Duodenal mucosa (tissue), 2 donors: ENCODE results near the gene AFF3.

ENCODE experiments used
- H3K27ac ChIP-seq: one replicate; pipeline ENCODE4 v1.7.0; 2013; ENCODE audit warnings: low read depth, low read length
- H3K27me3 ChIP-seq, 2 donors: one replicate each; pipeline ENCODE4 v1.7.0; 2013; ENCODE audit warnings: low read length in 2 of 2, control low read depth in 1 of 2; ENCODE audit not compliant: insufficient read depth in 2 of 2, control insufficient read depth in 1 of 2
- H3K36me3 ChIP-seq, 2 donors: one replicate each; pipeline ENCODE4 v1.7.0; 2013; ENCODE audit warnings: low read length in 2 of 2, control low read depth in 1 of 2; ENCODE audit not compliant: insufficient read depth in 2 of 2, control insufficient read depth in 1 of 2
- H3K4me1 ChIP-seq, 2 donors: one replicate each; pipeline ENCODE4 v1.7.0; 2013; ENCODE audit warnings: low read length in 2 of 2, control low read depth in 1 of 2; ENCODE audit not compliant: insufficient read depth in 2 of 2, control insufficient read depth in 1 of 2
- H3K4me3 ChIP-seq, 2 donors: one replicate each; pipeline ENCODE4 v1.7.0; 2013; ENCODE audit warnings: low read length in 2 of 2, low read depth in 1 of 2
- H3K9ac ChIP-seq, 2 donors: one replicate each; pipeline ENCODE4 v1.7.0; 2013; ENCODE audit warnings: low read length in 2 of 2, low read depth in 1 of 2
- H3K9me3 ChIP-seq, 2 donors: one replicate each; pipeline ENCODE4 v1.7.0; 2013; ENCODE audit warnings: low read length in 2 of 2, control low read depth in 1 of 2; ENCODE audit not compliant: control insufficient read depth in 1 of 2

Gene AFF3

GRCh38 chr2:100004348-100004884, 138.0 kb downstream of the AFF3 start:
- Histone ChIP-seq H3K36me3 (no peaks in the 10 kb centered on the region), H3K27me3 (no peaks in the 10 kb centered on the region)

DNA sequence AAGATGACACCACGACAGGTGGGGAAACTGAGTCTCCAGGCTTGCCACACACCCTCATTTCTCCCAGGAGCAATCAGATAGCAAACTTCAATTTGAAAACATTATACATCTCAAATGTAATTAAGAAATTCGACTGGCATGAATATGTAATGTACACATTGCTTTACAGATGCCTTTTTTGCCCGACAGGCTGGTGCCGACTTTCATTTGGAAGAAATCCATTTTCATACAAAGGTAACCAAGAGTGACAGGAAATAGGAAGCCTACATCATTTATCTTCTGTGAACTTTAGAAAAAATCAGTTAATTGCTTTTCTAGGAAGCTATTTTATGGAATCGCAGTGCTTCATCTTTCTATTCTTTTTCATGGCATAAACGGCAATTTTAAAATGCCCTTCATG, 140.3 kb downstream of the AFF3 start:
- H3K4me1 ChIP-seq: no peaks in the 10 kb centered on the region
- no peak overlapping the region for H3K9ac ChIP-seq
- H3K27ac ChIP-seq: no peak overlapping the region
- H3K4me3 ChIP-seq: no peak overlapping the region
- no peaks in the 10 kb centered on the region for H3K27me3 ChIP-seq
- H3K36me3 ChIP-seq: no peaks in the 10 kb centered on the region
- H3K9me3 ChIP-seq: no peaks in the 10 kb centered on the region

More at GRCh38 chr2:100004348-100004884, 138.0 kb downstream of the AFF3 start:
- no peak overlapping the region for H3K9ac ChIP-seq
- no peak overlapping the region for H3K4me3 ChIP-seq
- no peaks in the 10 kb centered on the region for H3K9me3 ChIP-seq
- no peaks in the 10 kb centered on the region for H3K4me1 ChIP-seq
- no peak overlapping the region for H3K27ac ChIP-seq

GRCh38 chr2:100000915-100001707, 141.3 kb downstream of the AFF3 start:
- Histone ChIP-seq H3K27me3 (no peaks in the 10 kb centered on the region), H3K4me3 (no peak overlapping the region), H3K4me1 (no peaks in the 10 kb centered on the region), H3K9me3 (no peaks in the 10 kb centered on the region), H3K9ac (no peak overlapping the region), H3K27ac (no peak overlapping the region), H3K36me3 (no peaks in the 10 kb centered on the region)

- H3K9ac ChIP-seq: no peak overlapping the region
- no peaks in the 10 kb centered on the region for H3K36me3 ChIP-seq
- H3K4me1 ChIP-seq: no peaks in the 10 kb centered on the region
- no peak overlapping the region for H3K4me3 ChIP-seq
- no peak overlapping the region for H3K27ac ChIP-seq
- H3K27me3 ChIP-seq: no peaks in the 10 kb centered on the region
- no peaks in the 10 kb centered on the region for H3K9me3 ChIP-seq
Measured at GRCh38 chr2:99998651-99999320, 143.6 kb downstream of the AFF3 start.

DNA sequence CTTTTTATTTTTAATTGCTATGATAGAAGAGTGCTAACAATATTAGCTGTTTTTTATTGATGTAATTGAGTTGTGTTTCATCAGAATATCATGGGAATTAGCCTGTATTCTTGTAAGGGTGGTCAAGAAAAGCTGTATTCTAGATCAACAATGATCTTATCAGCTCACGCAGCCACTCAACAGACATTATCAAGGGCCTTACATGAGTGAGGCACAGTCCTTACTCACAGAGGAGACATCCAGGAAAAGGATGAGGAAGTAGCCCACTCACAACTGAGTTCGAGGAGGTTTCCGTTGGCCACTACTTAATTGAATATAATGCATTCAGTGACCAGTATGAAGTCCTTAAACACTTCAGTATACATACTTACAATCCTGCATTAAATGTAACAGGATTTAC, 152.5 kb downstream of the AFF3 start:
- Histone ChIP-seq H3K27ac (no peak overlapping the region), H3K27me3 (no peaks in the 10 kb centered on the region), H3K4me1 (no peaks in the 10 kb centered on the region), H3K9ac (no peak overlapping the region), H3K4me3 (no peak overlapping the region), H3K36me3 (no peaks in the 10 kb centered on the region), H3K9me3 (no peaks in the 10 kb centered on the region)

DNA sequence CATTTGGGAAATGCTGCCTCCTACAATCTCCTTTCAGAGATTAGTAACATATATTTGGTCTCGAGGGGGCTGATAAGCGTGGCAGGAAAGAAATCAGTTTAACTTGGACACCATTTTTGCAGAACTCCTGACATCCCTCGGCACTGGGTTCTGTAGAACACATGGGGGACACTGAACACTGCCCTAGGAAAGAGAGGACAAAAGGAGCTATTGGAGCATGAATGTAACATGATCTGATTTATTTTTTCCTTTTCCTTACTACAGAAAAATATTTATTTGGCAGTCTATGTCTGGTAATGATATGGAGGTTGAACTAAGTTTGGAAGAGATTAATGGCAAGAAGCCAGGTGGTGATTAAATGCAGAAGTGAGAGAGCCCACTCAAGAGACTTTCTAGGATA, 153.8 kb downstream of the AFF3 start:
- Histone ChIP-seq H3K9me3 (no peaks in the 10 kb centered on the region), H3K4me1 (no peaks in the 10 kb centered on the region), H3K27ac (no peak overlapping the region), H3K4me3 (no peak overlapping the region), H3K27me3 (no peaks in the 10 kb centered on the region), H3K36me3 (no peaks in the 10 kb centered on the region), H3K9ac (no peak overlapping the region)

GRCh38 chr2:99987160-99987559, 155.2 kb downstream of the AFF3 start:
- Histone ChIP-seq H3K9me3 (no peaks in the 10 kb centered on the region), H3K27ac (no peak overlapping the region), H3K9ac (no peak overlapping the region), H3K27me3 (no peaks in the 10 kb centered on the region), H3K4me3 (no peak overlapping the region), H3K4me1 (no peaks in the 10 kb centered on the region), H3K36me3 (no peaks in the 10 kb centered on the region)

- no peak overlapping the region for H3K4me3 ChIP-seq
- no peaks in the 10 kb centered on the region for H3K27me3 ChIP-seq
- no peaks in the 10 kb centered on the region for H3K36me3 ChIP-seq
- H3K9me3 ChIP-seq: no peaks in the 10 kb centered on the region
- H3K27ac ChIP-seq: no peak overlapping the region
- no peak overlapping the region for H3K9ac ChIP-seq
- no peaks in the 10 kb centered on the region for H3K4me1 ChIP-seq
Measured at GRCh38 chr2:99984799-99985515, 157.4 kb downstream of the AFF3 start.

DNA sequence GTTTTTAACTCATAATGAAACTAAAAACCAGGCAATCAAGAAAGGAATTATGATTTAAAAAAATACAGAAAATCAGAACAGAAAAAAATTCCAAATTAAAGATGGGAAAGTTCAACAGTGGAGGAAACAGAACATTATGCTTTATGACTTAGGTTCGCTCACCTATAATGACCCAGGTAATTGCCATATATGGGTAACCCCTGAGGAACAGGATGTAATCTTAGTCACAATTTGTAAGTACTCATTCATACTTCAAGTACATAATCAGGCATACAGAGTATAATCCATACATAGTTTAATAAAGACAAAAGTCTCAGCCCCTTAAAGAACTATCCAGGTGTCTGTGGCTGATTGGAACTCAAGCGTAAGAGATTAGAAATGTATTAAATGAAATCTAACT, 159.6 kb downstream of the AFF3 start:
- Histone ChIP-seq H3K27me3 (no peaks in the 10 kb centered on the region), H3K4me3 (no peak overlapping the region), H3K36me3 (no peaks in the 10 kb centered on the region), H3K9ac (no peak overlapping the region), H3K27ac (no peak overlapping the region), H3K9me3 (no peaks in the 10 kb centered on the region), H3K4me1 (no peaks in the 10 kb centered on the region)

DNA sequence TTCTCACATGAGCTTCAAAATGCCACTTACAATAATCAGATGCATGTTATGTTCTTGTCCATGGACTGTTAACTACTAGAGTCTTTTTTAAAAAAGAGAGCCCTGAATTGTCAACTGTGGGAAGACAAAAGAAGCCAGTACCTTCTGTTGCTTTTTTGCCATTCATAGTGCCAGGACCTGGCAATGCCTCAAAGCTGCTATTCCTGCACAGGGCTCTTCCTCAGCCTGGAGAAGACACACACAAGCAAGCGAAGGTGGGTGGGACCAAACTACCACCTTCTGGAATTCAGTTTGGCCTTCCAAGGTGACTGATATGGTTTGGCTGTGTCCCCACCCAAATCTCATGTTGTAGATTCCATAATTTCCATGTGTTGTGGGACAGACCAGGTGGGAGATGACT, 160.6 kb downstream of the AFF3 start:
- H3K36me3 ChIP-seq: no peaks in the 10 kb centered on the region
- H3K9me3 ChIP-seq: no peaks in the 10 kb centered on the region
- H3K27me3 ChIP-seq: no peaks in the 10 kb centered on the region
- no peak overlapping the region for H3K9ac ChIP-seq
- H3K4me1 ChIP-seq: no peaks in the 10 kb centered on the region
- H3K4me3 ChIP-seq: no peak overlapping the region
- H3K27ac ChIP-seq: no peak overlapping the region
